GM15510 (cell line): ENCODE data around the gene EPRS1.

Experiments used
- POLR2A ChIP-seq: IDR thresholded peaks from 3 replicates; pipeline ENCODE4 v1.6.1; 2011; ENCODE audit warnings: borderline replicate concordance; ENCODE audit not compliant: insufficient read length; ENCODE audit errors: extremely low read depth

EPRS1 gene

DNA sequence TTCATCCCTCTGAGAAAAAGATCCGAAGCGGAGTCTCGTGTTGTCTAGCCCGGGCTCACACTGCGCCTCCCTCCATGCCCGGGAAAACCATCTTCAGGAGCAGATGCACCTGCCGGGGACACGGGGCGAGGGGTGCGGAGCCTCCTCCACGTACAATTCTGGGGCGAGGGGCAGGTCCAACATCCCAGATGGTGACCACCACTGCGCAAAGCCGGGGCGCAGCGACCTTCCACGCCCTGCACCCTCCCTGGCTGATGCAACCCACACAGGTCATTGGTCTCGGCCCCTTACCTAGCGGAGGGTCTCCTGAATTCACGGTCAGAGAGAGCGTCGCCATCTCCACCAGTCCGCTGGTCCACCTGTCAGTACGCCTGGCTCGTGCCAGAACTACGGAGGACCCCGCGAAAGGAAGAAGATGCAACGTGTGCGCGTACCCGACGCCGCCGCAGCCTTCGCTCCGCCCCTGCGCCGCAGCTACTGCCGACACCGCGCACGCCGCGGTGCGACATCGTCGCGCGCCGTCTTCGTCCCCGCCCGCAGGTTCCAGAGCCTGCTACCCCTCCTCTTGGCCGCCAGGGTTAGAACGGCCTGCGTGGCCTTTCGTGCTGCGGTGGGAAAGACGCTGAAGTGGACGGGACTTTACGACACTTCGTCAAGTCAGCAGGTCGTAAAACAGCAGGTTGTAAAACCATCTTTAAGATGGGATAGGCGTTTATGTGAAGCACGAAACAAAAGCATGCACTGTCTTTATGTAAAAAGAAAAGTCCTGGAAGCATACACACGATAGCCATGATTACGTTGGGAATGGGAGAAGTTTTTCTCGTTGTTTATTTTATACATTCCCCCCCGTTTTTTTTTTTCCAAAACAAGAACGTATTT lies at the start of gene EPRS1:
Gene EPRS1, minus strand, starts transcription at position 454 of the 879 bp plus-strand sequence. Its CDS starts 117 bp downstream, at position 337.
- peak; percentile 88 for TF ChIP-seq POLR2A

DNA sequence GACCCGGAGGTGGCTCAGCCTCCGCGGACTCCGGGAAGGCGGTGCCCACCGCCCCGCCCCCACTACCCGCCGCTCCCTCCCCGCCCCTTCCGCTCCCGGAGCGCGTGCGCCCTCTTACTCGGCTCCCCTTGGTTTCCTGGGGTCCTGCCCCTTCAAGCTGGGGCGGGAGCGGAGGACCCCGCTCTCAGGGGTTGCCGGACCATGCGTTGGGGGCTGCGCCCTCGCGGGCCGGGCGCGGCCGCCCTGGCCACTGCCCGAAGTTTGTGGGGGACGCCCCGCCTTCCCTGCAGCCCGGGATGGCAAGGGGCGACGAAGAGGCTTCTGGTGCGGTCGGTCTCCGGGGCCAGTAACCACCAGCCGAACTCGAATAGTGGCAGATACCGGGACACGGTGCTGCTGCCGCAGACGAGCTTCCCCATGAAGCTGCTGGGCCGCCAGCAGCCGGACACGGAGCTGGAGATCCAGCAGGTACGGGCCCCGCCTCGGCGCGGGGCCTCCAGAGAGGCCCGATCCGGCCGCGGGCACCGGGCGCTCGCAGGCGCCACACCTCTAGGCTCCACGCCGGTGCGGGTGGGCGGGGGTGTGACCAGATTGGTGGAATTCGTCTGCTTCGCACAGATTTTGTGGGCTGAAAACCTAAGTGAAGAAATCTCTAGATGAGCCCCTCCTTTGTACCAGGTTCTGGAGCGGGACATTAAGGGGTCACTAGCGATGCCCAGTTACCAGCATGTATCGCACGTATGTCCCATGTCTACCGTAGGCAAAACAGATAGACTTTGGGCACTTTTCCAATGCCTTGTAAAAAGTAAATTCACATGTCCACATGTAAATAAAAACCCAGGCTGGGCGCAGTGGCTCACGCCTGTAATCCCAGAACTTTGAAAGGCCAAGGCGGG lies 48.0 kb upstream of the EPRS1 start, which contains the start of gene IARS2:
Gene IARS2, plus strand, starts transcription at position 117 of the 896 bp plus-strand sequence. Its CDS starts 85 bp downstream, at position 202.
- TF ChIP-seq POLR2A = peak; percentile 79

DNA sequence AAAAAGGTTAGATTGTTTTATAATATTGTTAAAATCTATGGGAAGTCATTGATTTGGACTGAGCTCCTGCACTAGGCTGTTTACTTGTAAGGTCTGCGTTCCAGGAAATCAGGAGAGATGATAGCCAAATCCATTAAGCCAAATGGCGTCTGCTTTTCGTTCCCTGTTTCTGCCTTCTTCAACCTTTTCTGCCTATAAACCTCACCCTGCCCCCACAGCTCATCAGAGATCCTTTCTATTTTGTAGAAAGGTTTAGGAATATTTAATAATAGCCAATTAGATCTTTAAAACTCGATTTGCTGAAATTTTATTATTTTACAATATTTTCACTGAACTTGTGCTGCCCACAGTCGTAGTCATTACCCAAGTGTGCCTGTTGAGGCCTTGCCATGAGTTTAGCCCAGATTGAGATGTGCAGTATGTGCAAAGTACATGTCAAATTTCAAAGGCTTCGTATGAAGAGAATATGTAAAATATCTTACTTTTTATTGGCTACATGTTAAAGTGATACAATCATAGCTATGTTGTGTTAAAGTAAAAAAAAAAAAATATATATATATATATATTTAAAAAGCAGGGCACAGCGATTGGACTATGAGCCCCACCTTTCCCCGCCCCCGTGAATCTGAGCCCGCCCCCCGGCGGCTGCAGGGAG lies 47.2 kb upstream of the EPRS1 start:
- no peak for TF ChIP-seq POLR2A

DNA sequence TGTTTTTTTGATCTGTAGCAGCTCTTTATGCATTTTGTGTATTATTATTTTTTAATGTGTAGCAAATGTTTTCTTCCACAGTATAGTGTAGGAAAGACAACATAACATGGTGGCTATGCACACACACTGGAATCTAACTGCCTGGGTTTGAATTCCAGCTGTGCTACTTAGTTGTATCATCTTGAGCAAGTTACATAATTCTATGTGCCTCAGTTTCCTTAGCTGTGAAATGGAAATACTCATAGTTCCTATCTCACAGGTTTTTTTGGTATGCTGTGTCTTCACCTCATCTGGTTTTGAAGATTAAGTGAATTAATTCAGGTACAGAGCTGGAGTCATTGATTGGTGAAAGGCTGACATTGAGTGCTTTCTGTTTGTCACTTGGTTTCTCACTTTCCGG lies 46.4 kb upstream of the EPRS1 start:
- TF ChIP-seq POLR2A = no peak

DNA sequence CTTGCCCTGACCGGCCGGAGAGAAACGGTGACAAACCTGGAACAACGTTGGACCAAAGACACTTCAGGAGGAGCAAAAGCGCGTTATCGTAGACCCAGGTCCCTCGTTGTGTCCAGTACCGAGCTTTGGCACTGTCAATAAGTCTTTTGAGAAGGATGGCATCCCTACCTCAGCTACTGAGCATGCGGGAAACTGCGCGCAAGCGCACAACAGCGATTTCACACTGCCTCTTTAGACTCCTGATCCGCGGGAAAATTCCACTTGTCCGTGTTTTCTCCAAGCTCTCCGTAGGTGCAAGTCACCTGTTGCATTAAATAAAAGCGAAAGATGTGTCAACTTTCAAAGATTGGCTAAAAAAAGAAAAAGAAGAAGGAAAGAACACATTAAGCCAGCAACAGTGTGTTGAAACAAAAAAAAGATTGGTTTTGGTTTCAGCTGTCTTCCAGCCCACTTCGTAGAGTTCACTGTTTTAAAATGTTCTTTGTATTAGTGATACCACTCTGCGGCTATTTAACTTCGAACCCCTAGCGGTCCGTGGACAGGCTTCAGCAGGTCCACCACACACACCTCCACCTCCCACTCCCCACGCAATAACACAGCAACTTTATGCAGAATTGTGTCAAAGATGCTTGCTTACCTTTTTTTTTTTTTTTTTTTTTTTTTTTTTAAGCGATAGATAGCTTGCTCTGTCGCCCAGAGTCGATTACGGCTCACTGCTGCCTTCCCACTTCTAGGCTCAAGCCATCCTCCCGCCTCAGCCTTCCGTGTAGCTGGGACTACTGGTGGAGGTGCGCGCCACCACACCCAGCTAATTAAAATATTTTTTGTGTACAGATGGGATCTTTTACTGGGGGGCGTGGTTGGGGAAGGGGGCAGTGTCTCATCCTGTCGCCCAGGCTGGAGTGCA lies 43.6 kb upstream of the EPRS1 start, which contains the start of gene BPNT1:
Gene BPNT1, minus strand, starts transcription at position 139 of the 907 bp plus-strand sequence. CDS start 9,942 bp downstream, outside the sequence.
- peak; percentile 83 for TF ChIP-seq POLR2A

DNA sequence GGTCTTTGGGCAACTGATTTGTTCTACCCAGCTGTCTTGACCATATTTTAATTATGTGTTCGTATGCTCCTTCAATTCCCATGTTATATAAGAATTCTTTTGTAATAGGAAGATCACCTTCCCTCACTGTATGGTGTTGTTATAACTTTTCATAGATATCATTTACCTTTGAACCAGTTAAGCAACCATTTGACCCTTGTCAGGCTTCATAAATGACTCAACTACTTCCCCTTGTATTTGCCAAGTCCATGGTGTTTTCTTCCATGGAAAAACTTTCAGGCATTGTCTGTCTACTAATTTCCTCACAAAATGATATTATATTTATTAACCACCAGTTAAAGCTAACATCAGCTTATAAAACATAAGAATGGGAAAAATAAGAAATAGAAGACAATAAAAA lies 38.2 kb upstream of the EPRS1 start:
- TF ChIP-seq POLR2A = no peak

DNA sequence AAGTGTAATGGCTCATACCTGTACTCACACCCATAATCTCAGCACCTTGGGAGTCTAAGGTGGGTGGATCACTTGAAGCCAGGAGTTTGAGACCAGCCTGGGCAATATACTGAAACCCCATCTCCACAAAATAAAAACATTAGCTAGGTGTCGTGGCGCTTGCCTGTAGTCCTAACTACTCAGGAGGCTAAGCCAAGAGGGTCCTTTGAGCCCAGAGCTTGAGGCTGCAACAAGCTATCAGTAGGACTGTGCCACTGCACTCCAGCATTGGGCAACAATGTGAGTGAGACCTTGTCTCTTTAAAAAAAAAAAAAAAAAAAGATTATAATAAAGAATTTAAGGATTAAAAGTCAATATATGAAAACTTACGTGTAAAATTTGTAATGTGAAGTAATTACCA lies 31.6 kb upstream of the EPRS1 start:
- TF ChIP-seq POLR2A = no peak

DNA sequence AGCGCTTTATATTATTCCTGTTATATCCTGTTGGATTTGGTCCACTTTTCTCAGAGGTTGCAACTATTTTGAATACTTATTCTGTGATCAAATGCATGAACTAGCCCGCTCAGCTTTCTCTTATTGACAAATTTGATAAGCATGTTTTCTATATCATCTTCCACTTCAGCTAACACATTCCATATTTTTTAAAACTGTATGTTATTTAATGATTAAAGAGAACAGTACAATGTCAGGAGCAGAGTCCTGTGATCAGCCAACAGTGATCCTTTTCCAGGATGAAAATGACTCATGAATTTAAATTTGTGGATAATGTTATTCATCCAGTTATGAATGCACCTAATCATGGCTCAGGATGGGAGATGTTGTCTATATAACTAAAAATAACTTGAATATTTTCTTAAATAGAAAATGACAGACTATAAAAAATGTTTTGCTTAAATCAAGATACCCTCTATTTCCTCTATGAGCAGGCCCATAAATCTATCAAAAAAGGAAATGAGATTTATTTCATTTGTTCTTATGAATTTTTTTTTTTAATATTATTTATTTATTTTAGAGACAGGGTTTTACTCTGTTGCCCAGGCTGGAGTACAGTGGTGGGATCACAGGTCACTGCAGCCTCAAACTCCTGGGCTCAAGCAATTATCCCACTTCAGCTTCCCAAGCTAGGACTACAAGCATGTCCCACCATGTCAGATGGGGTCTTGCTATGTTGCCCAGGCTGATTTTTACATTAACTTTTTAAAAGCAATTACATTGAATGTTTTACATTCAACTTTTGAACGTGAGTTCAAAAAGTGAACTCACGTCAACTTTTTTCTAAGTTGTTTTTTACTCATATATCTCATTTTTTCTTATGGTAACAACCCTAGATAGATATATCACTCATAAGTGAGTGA lies 30.8 kb upstream of the EPRS1 start:
- no peak for TF ChIP-seq POLR2A

DNA sequence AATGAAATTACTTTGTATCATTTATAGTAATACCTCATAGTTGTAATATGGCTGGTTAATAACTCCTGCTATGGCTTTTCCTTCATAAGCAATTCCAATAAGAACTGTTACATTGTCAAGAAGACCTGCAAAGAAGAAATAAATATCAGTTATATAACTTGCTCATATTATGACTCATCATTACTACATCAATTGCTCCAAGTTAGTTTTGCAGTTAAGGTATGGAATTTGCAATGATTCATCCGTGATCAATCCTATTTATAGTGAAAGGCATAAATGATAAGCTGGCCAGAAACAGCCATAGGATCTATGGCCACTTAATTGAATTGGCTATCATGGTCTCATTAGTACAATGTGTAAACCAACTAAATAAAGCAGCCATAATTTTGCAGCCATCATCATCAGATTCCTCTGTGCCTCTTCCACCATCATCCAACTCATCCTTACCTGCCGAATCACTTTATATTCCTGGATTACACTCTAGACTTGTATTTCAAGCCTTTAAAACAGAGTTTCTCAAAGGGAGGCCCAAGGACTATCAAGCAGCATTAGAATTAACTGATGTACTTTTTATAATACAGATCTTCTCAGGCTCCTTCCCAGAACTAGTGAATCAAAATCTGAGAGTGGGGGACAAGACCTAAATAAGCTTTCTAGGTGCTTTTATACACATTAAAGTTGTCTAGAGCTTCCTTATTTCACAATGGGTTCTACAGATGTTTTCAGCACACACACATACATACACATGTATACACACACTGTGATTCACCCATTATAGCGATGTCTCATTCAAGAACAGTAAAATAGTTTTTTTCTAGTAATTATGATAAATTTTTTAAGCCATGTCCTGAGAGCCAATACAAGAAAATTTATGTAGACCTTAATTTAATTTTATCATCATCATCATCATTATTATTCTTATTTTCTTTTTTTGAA lies 21.2 kb upstream of the EPRS1 start:
- TF ChIP-seq POLR2A = no peak

DNA sequence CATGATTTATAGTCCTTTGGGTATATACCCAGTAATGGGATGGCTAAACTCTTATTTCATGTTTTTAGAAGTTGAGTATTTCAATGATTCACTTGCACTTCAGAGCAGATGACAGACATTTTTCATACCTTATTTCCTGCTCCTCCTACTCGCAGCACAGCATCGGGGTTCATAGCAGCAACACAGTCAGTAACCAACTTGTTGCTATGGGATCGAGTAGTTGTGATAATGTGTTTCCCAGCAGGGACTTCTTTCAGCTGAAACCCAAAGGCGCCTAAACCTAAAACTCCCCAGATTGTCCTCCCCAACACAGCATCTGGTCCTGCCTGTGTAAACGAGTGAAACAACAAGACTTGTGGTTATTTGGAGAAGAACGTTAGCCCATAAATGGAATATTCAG lies 16.3 kb upstream of the EPRS1 start:
- no peak for TF ChIP-seq POLR2A

DNA sequence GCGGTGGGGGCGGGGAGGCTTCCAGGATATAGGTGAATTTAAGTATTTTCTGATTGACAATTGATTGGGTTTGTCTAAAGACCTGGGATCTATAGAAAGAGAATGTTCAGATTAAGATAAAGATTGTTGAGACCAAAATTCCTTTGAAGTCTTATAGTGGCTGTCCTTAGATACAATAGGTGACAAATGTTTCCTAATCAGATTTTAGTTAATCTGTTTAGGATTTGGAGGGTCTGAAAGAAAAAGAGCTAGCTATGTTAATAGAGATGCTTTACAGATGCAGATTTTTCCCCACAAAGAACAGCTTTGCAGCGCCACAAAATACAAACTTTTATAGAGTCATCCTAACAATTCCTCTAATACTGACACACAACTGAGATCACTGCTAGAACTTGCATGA lies 14.6 kb upstream of the EPRS1 start:
- TF ChIP-seq POLR2A = no peak

DNA sequence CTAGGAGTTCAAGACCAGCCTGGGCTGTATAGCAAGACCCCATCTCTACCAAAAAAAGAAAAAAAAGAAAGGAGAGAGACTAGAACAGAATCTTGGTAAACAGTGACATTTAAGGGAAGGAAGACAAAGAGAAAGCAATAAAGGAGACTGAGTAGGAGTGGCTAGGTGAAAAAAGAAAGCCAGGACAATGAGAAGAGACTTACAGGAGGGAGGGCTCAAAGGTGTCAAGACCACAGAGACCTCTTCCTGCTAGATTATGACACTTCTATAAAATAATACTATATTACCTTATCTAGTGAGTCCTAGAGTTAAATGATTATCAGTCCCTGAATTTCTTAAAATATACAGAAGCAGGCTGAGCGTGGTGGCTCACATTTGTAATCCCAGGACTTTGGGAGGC lies 10.1 kb upstream of the EPRS1 start:
- no peak for TF ChIP-seq POLR2A
